ENCODE data around the gene SIRPG. TPM values are rescaled to one million over a fixed set of nuclear protein-coding genes. Genes with fewer than 3 reads are reported as not detected.

The SIRPG gene
- total and polyA plus RNA-seq, 2 of the 13 experiments (the other 11 are each of a cell fraction or from before 2014, with no cell fraction given), result not detected

- in situ Hi-C loops (cut with HindIII; ENCODE audit: extremely low pct_ligation_motif_present, low pct_unique_long_range_greater_than_20kb), result no loop called here
- no peak overlapping the region for H2AFZ ChIP-seq (ENCODE audit: low read length)
- no peaks in the 10 kb centered on the region for H3K79me2 ChIP-seq (ENCODE audit: insufficient read depth, low read length)
- H3K4me2 ChIP-seq (ENCODE audit: low read depth, low read length), result no peak overlapping the region
- no peaks in the 10 kb centered on the region for H4K20me1 ChIP-seq (ENCODE audit: insufficient read depth, low read length)
- TF ChIP-seq HOXD1 (CRISPR knock-in tag; IDR thresholded peaks at IDR 0.05) (no peak), KLF11 (CRISPR knock-in tag; IDR thresholded peaks at IDR 0.05) (no peak), GFI1 (CRISPR knock-in tag; IDR thresholded peaks at IDR 0.05; ENCODE audit: borderline replicate concordance) (no peak), SNAPC5 (CRISPR knock-in tag; IDR thresholded peaks at IDR 0.05; ENCODE audit: borderline replicate concordance) (no peak), ZNF773 (CRISPR knock-in tag; IDR thresholded peaks at IDR 0.05; ENCODE audit: borderline replicate concordance) (no peak), ZSCAN5A (CRISPR knock-in tag; IDR thresholded peaks at IDR 0.05; ENCODE audit: borderline replicate concordance) (no peak), SAFB2 (CRISPR knock-in tag; IDR thresholded peaks at IDR 0.05; ENCODE audit: borderline replicate concordance, low read depth) (no peak), TERF1 (CRISPR knock-in tag; IDR thresholded peaks at IDR 0.05) (no peak), ZNF367 (CRISPR knock-in tag; IDR thresholded peaks at IDR 0.05; ENCODE audit: borderline replicate concordance) (no peak), ZNF512B (CRISPR knock-in tag; IDR thresholded peaks at IDR 0.05; ENCODE audit: borderline replicate concordance) (no peak), MIER3 (CRISPR knock-in tag; IDR thresholded peaks at IDR 0.05; ENCODE audit: borderline replicate concordance) (no peak), LBX2 (CRISPR knock-in tag; IDR thresholded peaks at IDR 0.05; ENCODE audit: borderline replicate concordance) (no peak)
- FAIRE-seq (no peak), DNase-seq (ENCODE audit: low spot score) (no peak), ATAC-seq (no peak)
- H3K27ac ChIP-seq (ENCODE audit: extremely low read length, insufficient read depth, low read length), result no peak overlapping the region
- H3K36me3 ChIP-seq (replicated peaks in 1 of 2; ENCODE audit: control insufficient read depth in 1 of 2, insufficient read depth in 2 of 2, low read length in 2 of 2), result no peaks in the 10 kb centered on the region
- 11% methylated on average over 3 of the region's 3 CpGs for WGBS (ENCODE audit: low lambda C conversion rate)
- ChIA-PET POLR2A (no interaction called here), CTCF (ENCODE audit: low intra/inter-chr PET ratio, low total read pairs) (no interaction called here)
- H3K4me3 ChIP-seq (replicated peaks in 1 of 3; ENCODE audit: insufficient read depth in 1 of 3, low read depth in 2 of 3, low read length in 3 of 3), result no peak overlapping the region
- no peaks in the 10 kb centered on the region for H3K9me3 ChIP-seq (ENCODE audit: low read length)
- intact Hi-C loops (cut with micrococcal nuclease; ENCODE audit: unreplicated experiment), result no loop called here
- H3K4me1 ChIP-seq (ENCODE audit: insufficient read depth, low read length), result no peaks in the 10 kb centered on the region
- no peak overlapping the region for H3K9ac ChIP-seq (ENCODE audit: insufficient read depth, low read depth, low read length)
- peaks cover 0 to 17% of the 10 kb centered on the region in 2 experiments; a peak in 1 of 5 replicates for H3K27me3 ChIP-seq (ENCODE audit: control insufficient read depth in 1 of 2, insufficient read depth in 2 of 2, low read length in 2 of 2)
- no TSS peak for BruUV-seq (replicated peaks)
Observed at GRCh38 chr20:1665345-1665744, 7.8 kb upstream of the SIRPG start.
